GM12864 (cell line): Measurements from ENCODE around the gene NMRAL1.

Experiments used
- DNase-seq: peaks from one replicate; pipeline ENCODE4 v3.0.0-alpha.2; 2011; ENCODE audit warnings: low read depth
- H3K4me3 ChIP-seq: 2 replicates; pipeline ENCODE4 v1.5.1; 2011; ENCODE audit warnings: mild to moderate bottlenecking, low read depth, low read length, control low read depth
- TF ChIP-seq, protein P1 (sequence below): IDR thresholded peaks from 2 replicates; pipeline ENCODE4 v1.5.1; 2011; ENCODE audit warnings: low read depth, mild to moderate bottlenecking, moderate library complexity, low read length, control low read depth, inconsistent platforms; ENCODE audit errors: missing control alignments

Gene NMRAL1

DNA sequence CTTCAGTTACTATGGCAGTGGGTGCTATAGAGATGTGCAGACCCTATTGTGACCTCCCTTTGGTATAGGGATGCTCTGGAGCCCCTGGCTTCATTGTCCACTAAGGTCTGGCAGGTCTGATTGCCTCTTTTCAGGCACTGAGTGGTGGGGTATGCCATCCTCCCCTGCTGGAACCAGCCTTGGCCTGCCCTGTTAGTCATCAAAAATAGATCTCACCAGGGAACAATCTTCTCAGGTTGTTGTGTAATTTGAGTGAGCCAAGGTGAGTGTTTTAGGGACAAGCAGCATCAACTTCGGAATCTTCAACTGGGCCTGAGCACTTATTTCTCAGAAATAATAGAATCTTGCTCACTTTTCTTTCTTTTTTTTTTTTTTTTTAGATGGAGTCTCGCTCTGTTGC is 21.3 kb upstream of the NMRAL1 start:
- no peak overlapping the region for H3K4me3 ChIP-seq
- TF ChIP-seq, protein P1, sequence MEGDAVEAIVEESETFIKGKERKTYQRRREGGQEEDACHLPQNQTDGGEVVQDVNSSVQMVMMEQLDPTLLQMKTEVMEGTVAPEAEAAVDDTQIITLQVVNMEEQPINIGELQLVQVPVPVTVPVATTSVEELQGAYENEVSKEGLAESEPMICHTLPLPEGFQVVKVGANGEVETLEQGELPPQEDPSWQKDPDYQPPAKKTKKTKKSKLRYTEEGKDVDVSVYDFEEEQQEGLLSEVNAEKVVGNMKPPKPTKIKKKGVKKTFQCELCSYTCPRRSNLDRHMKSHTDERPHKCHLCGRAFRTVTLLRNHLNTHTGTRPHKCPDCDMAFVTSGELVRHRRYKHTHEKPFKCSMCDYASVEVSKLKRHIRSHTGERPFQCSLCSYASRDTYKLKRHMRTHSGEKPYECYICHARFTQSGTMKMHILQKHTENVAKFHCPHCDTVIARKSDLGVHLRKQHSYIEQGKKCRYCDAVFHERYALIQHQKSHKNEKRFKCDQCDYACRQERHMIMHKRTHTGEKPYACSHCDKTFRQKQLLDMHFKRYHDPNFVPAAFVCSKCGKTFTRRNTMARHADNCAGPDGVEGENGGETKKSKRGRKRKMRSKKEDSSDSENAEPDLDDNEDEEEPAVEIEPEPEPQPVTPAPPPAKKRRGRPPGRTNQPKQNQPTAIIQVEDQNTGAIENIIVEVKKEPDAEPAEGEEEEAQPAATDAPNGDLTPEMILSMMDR: no peak
- DNase-seq: no peak

DNA sequence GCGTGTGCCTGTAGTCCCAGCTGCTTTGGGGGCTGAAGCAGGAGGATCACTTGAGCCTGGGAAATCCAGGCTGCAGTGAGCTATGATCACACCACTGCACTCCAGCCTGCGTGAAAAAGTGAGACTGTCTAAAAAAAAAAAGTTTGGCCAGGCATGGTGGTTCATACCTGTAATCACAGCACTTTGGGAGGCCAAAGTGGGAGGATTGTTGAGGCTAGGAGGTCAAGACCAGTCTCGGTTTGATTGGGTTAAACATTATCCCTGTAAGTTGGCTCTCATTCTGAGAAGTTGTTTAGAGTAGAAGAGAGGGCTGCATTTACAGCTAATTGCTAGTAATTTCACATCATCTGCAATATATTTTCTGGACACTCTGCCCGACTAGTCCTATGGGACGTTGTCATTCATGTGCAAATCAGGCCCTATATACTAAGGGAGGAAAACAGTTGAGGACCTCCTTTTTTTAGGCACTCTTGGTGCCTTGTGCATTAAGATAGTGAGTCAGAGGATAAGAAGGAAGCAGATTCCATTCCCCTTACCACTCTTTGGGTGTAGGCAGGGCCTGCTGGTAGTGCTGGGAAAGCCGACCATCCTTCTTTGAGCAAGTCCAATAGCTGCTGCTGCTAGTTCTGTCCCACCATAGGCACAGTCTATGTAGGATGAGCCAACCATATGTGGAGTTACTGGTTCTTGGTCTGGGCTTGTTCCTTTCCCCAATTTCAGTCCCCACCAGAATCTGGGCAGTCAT is 20.5 kb upstream of the NMRAL1 start:
- no peak for DNase-seq
- TF ChIP-seq, protein P1: no peak
- H3K4me3 ChIP-seq: no peak overlapping the region

DNA sequence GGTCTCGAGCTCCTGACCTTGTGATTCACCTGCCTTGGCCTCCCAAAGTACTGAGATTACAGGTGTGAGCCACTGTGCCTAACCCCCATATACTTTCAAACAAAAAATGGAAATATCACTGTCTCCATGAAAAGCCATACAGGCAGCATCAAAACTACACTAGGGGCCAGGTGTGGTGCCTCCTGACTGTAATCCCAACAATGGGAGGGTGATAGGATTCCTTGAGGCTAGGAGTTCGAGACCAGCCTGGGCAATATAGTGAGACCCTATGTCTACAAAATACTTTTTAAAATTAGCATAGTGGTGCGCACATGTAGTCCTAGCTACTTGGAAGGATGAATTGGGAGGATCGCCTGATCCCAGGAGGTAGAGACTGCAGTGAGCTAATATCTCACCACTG is 17.5 kb upstream of the NMRAL1 start:
- H3K4me3 ChIP-seq: no peak overlapping the region
- no peak for DNase-seq
- TF ChIP-seq, protein P1: no peak

DNA sequence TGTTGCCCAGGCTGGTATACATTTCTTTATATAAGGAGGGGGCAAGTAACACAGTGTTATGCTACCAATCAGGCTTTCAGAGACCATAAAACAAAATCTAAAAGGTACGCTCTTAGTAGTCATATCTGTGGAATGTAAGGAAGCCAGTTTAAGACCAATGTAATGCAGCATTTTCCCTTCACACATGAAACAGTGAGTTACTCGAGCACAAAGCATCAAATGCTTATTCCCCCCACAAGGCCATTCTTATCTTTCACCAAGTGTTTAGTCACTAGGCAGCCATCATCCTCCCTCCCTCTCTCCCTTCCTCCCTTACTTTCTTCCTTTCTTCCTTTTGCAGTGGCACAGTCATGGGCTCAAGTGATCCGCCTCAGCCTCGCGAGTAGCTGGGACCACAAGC is 14.6 kb upstream of the NMRAL1 start:
- DNase-seq: no peak
- no peak overlapping the region for H3K4me3 ChIP-seq

DNA sequence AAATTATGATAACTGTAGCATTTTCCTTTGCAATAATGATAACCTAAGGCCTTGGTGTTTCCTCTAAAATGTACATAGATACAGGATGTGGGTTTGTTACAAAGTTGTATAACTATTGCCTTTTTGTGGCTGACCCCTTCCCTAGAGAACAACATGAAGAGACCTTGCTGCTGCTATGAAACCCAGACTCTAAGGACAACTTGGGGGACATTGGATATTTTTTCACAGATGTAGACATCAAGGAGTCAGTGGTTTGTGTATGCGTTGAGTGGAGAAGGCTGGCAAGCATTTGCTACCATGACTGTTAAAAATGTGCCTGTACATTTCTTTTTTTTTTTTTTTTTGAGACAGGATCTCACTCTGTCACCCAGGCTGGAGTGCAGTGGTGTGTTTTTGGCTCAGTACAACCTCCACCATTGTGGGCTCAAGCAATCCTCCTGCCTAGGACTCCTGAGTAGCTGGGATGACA is 14.1 kb upstream of the NMRAL1 start:
- no peak for DNase-seq
- TF ChIP-seq, protein P1: no peak
- no peak overlapping the region for H3K4me3 ChIP-seq

More for the DNA sequence above, 14.6 kb upstream of the NMRAL1 start:
- TF ChIP-seq, protein P1: no peak

DNA sequence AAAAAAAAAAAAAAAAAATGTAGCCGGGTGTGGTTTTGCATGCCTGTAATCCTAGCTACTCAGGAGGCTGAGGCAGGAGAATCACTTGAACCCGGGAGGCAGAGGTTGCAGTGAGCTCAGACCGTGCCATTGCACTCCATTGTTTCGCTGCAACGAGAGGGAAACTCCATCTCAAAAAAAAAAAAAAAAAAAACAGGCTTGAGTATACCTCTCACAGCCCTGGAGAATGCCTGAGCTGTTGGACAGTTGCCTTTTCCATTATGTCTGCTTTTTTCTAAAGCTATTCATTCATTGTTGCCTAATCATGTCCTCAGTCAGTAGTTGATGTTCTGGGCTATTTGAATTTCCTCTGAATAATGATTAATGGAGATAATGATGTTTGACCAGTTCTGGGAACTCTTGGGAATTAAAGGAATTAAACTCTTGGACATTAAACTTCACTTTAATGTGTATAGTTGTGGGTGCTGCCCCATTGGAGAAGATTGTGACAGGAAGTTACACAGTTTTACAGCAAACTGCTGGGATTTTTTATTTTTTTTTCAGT is 13.6 kb upstream of the NMRAL1 start:
- DNase-seq: no peak
- TF ChIP-seq, protein P1: no peak

More for the DNA sequence above, 13.6 kb upstream of the NMRAL1 start:
- no peak overlapping the region for H3K4me3 ChIP-seq
